ENCODE measurements around the gene MGLL.

The MGLL gene

DNA sequence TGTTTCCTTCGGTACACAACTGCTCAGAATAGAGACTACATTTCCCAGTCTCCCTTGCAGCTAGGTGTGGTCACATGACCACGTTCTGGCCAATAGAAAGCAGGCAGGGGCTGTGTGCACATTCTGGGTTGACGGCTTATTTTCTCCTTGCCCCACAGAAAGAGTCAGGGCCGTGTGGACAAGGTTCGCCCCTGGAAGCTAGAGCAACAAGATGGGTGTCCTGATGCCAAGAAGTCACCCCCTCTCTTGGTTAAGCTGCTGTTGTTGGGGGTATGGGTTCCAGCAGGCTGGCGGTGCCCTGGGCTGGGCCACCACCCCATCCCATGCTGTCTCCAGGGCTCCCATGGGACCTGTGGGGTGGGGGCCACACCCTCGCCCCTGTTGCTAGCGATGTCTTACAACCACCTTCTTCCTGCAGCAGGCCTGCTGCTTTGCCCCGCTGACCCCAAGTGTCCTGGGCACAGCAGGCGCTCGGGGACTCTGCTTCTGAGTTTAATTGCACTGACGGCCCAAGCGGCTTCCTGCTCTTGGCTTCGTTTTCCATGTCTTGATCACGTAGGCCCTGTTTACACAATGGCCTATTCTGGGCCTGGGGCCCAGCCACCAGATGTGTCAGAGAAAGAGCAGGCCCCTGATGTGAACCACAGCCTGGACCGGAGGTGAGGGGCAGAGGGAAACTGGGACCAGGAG lies 124.6 kb downstream of the MGLL start:
- H3K4me3 ChIP-seq (ENCODE audit: low read length), result peak overlapping the region; percentile 33

DNA sequence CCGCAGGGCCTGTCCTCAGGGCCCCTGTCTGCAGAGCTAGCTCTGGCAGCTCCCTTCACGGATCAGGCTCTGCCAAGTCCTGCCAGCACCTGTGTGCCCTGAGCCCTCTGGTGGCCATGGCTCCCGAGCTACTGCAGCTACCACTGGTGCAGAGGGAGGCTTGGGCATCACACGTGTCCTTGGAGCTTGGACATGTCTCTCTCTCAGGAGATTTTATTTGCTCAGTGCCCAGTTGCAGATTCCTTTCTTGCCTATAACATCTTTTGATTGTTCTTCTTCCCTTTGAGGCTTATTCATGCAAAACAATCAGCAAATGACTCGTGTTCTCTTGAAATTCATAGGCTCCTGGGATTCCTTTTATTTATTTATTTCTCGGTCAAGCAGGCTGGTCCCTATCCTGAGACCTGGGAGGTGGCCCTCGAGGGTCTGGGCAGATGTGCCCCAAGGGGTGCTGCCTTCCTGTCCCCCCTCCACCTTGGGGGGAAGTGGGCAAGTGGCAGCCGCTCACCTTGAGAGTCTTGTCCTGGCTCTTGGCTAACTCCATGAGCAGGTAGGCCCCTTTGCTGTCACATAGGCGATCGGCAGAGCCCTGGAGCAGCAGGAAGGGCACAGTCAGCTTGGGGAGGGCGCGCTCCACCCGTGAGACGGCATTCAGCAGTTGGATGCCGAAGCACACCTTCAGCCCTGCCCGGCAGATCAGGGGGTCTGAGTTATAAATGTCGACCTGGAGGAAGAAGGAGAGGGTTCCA lies 127.7 kb downstream of the MGLL start:
- peak; percentile 27 for DNase-seq (ENCODE audit: low read depth)
- H3K4me3 ChIP-seq (ENCODE audit: low read length), result no peak overlapping the region
- TF ChIP-seq, protein P1, sequence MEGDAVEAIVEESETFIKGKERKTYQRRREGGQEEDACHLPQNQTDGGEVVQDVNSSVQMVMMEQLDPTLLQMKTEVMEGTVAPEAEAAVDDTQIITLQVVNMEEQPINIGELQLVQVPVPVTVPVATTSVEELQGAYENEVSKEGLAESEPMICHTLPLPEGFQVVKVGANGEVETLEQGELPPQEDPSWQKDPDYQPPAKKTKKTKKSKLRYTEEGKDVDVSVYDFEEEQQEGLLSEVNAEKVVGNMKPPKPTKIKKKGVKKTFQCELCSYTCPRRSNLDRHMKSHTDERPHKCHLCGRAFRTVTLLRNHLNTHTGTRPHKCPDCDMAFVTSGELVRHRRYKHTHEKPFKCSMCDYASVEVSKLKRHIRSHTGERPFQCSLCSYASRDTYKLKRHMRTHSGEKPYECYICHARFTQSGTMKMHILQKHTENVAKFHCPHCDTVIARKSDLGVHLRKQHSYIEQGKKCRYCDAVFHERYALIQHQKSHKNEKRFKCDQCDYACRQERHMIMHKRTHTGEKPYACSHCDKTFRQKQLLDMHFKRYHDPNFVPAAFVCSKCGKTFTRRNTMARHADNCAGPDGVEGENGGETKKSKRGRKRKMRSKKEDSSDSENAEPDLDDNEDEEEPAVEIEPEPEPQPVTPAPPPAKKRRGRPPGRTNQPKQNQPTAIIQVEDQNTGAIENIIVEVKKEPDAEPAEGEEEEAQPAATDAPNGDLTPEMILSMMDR (conservative IDR thresholded peaks at IDR 0.05; ENCODE audit: low read length), result peak; percentile 36

More for the DNA sequence above, 124.6 kb downstream of the MGLL start:
- TF ChIP-seq, protein P1 (conservative IDR thresholded peaks at IDR 0.05; ENCODE audit: low read length), result no peak
- peak; percentile 92 for DNase-seq (ENCODE audit: low read depth)

DNA sequence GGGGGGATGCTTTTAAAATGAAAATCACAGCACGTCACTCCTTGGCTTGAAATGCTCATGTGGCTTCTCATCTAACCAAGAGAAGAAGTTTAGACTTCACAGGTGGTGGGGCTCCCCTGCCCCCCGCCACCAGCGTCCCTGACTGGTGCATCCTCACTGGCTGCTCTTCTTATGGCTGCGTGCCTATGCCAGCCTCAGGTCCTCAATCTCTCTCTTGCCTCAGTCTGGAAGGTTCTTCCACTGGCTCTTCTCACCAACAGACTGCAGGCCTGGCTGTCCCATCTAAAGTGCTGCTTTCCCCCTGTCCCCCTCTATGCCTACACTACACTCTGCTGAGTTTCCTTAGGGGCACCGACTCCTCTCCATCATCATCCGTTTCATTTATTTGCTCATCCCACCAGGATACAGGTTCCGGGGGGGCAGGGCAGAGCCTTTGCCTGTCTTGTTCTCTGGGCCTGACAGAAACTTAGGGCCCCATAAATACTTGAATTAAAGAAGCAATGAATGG lies 128.9 kb downstream of the MGLL start:
- no peak for DNase-seq (ENCODE audit: low read depth)
- TF ChIP-seq, protein P1 (conservative IDR thresholded peaks at IDR 0.05; ENCODE audit: low read length), result no peak
- no peak overlapping the region for H3K4me3 ChIP-seq (ENCODE audit: low read length)

DNA sequence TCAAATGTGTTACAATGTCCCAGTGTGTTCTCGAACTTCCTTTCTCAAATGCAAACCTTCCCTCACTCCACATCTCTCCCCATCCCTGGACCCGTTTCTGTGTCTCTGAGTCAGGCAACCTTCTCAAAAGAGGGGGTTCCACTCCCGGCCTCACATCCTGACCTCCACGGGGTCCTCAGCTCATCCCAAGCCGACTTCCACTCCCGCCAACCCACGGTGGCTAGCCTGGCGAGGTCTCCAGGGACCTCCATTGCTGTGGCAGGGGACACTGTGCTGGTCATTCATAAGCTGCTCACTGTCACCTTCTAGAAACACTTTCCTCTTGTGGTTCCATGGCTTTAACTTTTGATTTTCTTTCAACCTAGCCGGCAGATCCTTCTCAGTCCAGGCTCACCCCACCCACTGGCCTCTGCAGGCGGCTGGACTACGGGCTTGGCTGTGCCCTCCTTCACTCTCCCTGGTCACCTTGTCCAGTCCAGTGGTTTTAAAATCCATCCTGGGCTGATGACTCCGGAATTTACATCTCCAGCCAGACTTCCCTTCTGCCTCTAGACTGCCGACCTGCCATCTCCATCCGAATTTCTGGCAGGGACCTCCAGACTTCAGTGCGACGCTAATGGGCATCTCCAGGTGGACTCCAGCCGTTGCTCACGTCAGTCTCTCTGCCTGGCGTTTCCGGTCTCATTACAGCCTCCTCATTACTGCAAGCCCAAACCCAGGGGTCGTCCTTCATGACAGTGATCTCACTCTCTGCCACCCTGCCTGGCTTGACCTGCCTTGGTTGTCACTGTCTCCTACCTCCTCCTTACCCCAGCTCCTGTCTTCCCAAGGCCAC lies 129.6 kb downstream of the MGLL start:
- TF ChIP-seq, protein P1 (conservative IDR thresholded peaks at IDR 0.05; ENCODE audit: low read length), result no peak
- H3K4me3 ChIP-seq (ENCODE audit: low read length), result no peak overlapping the region
- no peak for DNase-seq (ENCODE audit: low read depth)

DNA sequence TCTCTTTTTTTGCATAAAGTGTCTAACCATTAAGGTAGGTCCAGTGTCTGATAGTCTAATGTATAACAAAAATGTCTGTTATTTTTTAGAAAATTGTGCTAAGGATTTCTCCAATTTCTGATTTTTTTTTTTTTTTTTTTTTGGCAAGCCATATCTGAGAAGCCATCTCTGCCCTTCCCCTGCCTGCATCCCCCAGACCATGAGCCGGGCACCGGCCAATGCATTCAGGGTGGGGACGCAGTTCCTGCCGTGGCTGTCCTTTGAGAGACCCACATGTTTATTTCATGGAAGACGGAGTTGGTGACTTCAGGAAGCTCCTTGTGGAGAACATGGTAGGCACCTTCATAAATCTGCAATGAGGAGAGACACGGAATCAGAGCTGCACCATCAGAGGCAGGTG lies 130.3 kb downstream of the MGLL start:
- TF ChIP-seq, protein P1 (conservative IDR thresholded peaks at IDR 0.05; ENCODE audit: low read length), result no peak
- no peak overlapping the region for H3K4me3 ChIP-seq (ENCODE audit: low read length)
- no peak for DNase-seq (ENCODE audit: low read depth)

DNA sequence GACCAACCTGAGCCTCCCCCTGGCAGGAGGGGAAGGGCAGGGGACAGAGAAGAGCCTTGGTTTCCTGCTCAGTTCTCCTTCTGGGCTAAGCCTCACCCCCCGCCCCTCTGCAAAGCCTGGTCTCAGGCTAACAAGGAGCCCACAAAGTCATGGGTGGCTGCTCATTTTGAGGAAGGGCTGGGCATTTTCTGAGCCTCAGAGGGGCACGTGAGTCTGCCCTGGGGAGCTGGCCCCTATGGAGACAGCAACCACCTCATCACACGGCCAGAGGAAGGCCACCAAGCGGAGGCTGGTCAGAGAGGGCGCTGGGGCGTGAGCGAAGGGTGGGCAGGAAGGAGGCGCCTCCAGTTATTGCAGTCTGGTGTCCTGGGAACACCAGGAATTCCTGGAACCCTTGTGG lies 130.8 kb downstream of the MGLL start:
- DNase-seq (ENCODE audit: low read depth), result no peak
- TF ChIP-seq, protein P1 (conservative IDR thresholded peaks at IDR 0.05; ENCODE audit: low read length), result no peak
- H3K4me3 ChIP-seq (ENCODE audit: low read length), result no peak overlapping the region
